ENCODE measurements around the gene NTSR1.

NTSR1 gene

GRCh38 chr20:62694106-62694505 lies 14.5 kb upstream of the NTSR1 start:
- no peaks in the 10 kb centered on the region for H3K4me1 ChIP-seq (ENCODE audit: control insufficient read depth, low read depth, low read length)
- no peak overlapping the region for H4K5ac ChIP-seq (ENCODE audit: low read length)
- no peaks in the 10 kb centered on the region for H3K27me3 ChIP-seq (ENCODE audit: insufficient read depth, low read length, poor library complexity)
- H3K18ac ChIP-seq (ENCODE audit: low read length): no peak overlapping the region
- H3K79me2 ChIP-seq (ENCODE audit: control insufficient read depth, insufficient read depth, low read length): no peaks in the 10 kb centered on the region
- no peak overlapping the region for H2BK5ac ChIP-seq (ENCODE audit: low read length)
- no peak overlapping the region for H3K23ac ChIP-seq (ENCODE audit: low read length)
- no peak for DNase-seq
- H4K8ac ChIP-seq (ENCODE audit: low read depth, low read length): no peak overlapping the region
- no peak overlapping the region for H2AK5ac ChIP-seq (ENCODE audit: low read length)
- H3K36me3 ChIP-seq (ENCODE audit: control insufficient read depth, insufficient read depth, low read length): no peaks in the 10 kb centered on the region
- WGBS (ENCODE audit: extremely low coverage, insufficient coverage, low lambda C conversion rate): no CpG with 5 or more reads among the region's 10 CpGs
- no peak overlapping the region for H2BK15ac ChIP-seq (replicated peaks; ENCODE audit: low read depth)
- no peak overlapping the region for H3K4ac ChIP-seq (ENCODE audit: low read depth, low read length)
- H3K4me2 ChIP-seq (ENCODE audit: low read length): no peak overlapping the region
- H3K27ac ChIP-seq (ENCODE audit: low read depth, low read length): no peak overlapping the region
- no peak overlapping the region for H3K4me3 ChIP-seq (ENCODE audit: low read length)
- no peaks in the 10 kb centered on the region for H3K79me1 ChIP-seq (ENCODE audit: low read length)
- H3K56ac ChIP-seq (ENCODE audit: low read length): no peak overlapping the region
- H3K9ac ChIP-seq (ENCODE audit: low read length): no peak overlapping the region
- H2BK120ac ChIP-seq (ENCODE audit: low read depth, low read length): no peak overlapping the region

- no peak overlapping the region for H3K56ac ChIP-seq (ENCODE audit: low read length)
- no peak overlapping the region for H3K9ac ChIP-seq (ENCODE audit: low read length)
- H4K5ac ChIP-seq (ENCODE audit: low read length): no peak overlapping the region
- H2BK5ac ChIP-seq (ENCODE audit: low read length): no peak overlapping the region
- H2BK120ac ChIP-seq (ENCODE audit: low read depth, low read length): no peak overlapping the region
- H2BK15ac ChIP-seq (replicated peaks; ENCODE audit: low read depth): no peak overlapping the region
- no peak overlapping the region for H3K4ac ChIP-seq (ENCODE audit: low read depth, low read length)
- no peaks in the 10 kb centered on the region for H3K27me3 ChIP-seq (ENCODE audit: insufficient read depth, low read length, poor library complexity)
- no peak overlapping the region for H4K8ac ChIP-seq (ENCODE audit: low read depth, low read length)
- H3K4me3 ChIP-seq (ENCODE audit: low read length): no peak overlapping the region
- no peaks in the 10 kb centered on the region for H3K79me2 ChIP-seq (ENCODE audit: control insufficient read depth, insufficient read depth, low read length)
- no peak overlapping the region for H3K4me2 ChIP-seq (ENCODE audit: low read length)
- no peaks in the 10 kb centered on the region for H3K79me1 ChIP-seq (ENCODE audit: low read length)
- no CpG with 5 or more reads among the region's 15 CpGs for WGBS (ENCODE audit: extremely low coverage, insufficient coverage, low lambda C conversion rate)
- no peaks in the 10 kb centered on the region for H3K4me1 ChIP-seq (ENCODE audit: control insufficient read depth, low read depth, low read length)
- no peak overlapping the region for H3K18ac ChIP-seq (ENCODE audit: low read length)
- H3K27ac ChIP-seq (ENCODE audit: low read depth, low read length): no peak overlapping the region
- H3K36me3 ChIP-seq (ENCODE audit: control insufficient read depth, insufficient read depth, low read length): no peaks in the 10 kb centered on the region
- H3K23ac ChIP-seq (ENCODE audit: low read length): no peak overlapping the region
- no peak for DNase-seq
- H2AK5ac ChIP-seq (ENCODE audit: low read length): no peak overlapping the region
Measured at GRCh38 chr20:62694868-62695267, 13.8 kb upstream of the NTSR1 start.

DNA sequence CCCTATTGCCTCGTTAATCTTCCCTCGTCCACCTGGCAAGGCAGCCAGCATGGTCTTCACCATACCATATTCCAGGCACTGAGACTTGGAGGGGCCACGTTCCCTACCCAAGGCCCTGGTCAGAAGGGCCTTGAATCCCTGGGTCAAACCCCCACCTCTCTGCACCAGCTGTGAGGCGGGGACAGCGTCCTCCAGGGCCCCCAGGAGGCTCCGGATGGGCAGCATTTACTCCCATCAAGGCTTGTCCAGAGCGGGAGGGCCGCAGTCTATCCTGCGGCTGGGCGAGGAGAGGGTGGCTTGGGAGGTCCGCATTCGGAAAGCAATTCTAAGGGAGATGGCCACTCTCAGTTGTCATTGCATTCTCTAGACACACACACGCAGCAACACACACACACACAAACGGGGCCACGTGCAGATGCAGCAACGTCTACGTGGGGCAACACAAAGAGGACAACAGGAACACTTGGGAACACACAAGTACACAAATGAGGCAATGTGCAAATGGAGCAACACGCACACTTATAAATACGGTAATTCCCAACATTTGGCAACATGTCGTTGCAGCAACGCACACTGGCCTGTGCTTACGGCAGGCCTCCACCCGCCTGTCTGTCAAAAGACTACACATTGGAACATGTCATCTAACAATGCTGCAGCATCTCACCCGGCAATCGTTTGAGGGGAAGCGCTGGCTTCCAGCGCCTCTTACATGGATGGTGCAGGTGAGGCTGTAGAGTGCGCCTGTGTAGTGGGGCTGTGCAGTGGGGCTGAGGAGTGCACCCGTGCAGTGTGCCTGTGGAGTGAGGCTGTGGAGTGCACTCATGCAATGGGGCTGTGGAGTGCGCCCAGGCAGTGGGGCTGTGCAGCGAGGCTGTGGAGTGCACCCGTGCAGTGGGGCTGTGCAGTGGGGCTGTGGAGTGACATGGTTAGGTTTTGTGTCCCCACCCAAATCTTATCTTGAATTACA lies 12.9 kb upstream of the NTSR1 start:
- no peak for DNase-seq
- H3K4me2 ChIP-seq (ENCODE audit: low read length): no peak overlapping the region
- H3K79me1 ChIP-seq (ENCODE audit: low read length): no peaks in the 10 kb centered on the region
- H3K79me2 ChIP-seq (ENCODE audit: control insufficient read depth, insufficient read depth, low read length): no peaks in the 10 kb centered on the region
- H3K9ac ChIP-seq (ENCODE audit: low read length): no peak overlapping the region
- no CpG with 5 or more reads among the region's 32 CpGs for WGBS (ENCODE audit: extremely low coverage, insufficient coverage, low lambda C conversion rate)
- no peak overlapping the region for H2BK15ac ChIP-seq (replicated peaks; ENCODE audit: low read depth)
- no peak overlapping the region for H2AK5ac ChIP-seq (ENCODE audit: low read length)
- H3K27me3 ChIP-seq (ENCODE audit: insufficient read depth, low read length, poor library complexity): no peaks in the 10 kb centered on the region
- no peaks in the 10 kb centered on the region for H3K36me3 ChIP-seq (ENCODE audit: control insufficient read depth, insufficient read depth, low read length)
- H3K56ac ChIP-seq (ENCODE audit: low read length): no peak overlapping the region
- no peak overlapping the region for H4K8ac ChIP-seq (ENCODE audit: low read depth, low read length)
- H4K5ac ChIP-seq (ENCODE audit: low read length): no peak overlapping the region
- no peak overlapping the region for H2BK5ac ChIP-seq (ENCODE audit: low read length)
- H3K18ac ChIP-seq (ENCODE audit: low read length): no peak overlapping the region
- no peak overlapping the region for H3K4me3 ChIP-seq (ENCODE audit: low read length)
- H3K27ac ChIP-seq (ENCODE audit: low read depth, low read length): no peak overlapping the region
- H3K23ac ChIP-seq (ENCODE audit: low read length): no peak overlapping the region
- H3K4ac ChIP-seq (ENCODE audit: low read depth, low read length): no peak overlapping the region
- H3K4me1 ChIP-seq (ENCODE audit: control insufficient read depth, low read depth, low read length): no peaks in the 10 kb centered on the region
- H2BK120ac ChIP-seq (ENCODE audit: low read depth, low read length): no peak overlapping the region

DNA sequence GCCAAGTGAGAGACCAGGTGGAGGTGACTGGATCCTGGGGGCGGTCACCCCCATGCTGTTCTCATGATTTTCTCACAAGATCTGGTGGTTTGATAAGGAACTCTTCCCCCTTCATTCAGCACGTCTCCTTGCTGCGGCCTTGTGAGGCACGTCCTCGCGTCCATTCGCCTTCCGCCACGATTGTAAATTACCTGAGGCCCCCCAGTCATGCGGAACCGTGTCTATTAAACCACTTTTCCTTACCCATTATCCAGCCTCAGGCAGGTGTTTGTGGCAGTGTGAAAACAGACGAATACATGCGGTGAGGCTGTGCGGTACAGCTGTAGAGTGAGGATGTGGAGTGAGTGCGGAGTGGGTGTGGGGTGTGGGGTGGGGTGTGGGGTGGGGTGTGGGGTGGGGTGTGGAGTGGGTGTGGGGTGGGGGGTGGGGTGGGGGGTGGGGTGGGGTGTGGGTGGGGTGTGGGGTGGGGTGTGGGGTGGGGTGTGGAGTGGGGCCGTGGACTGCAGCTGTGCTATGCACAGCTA lies 12.1 kb upstream of the NTSR1 start:
- Histone ChIP-seq H3K9ac (ENCODE audit: low read length) (no peak overlapping the region), H3K36me3 (ENCODE audit: control insufficient read depth, insufficient read depth, low read length) (no peaks in the 10 kb centered on the region), H3K4me3 (ENCODE audit: low read length) (no peak overlapping the region), H3K79me2 (ENCODE audit: control insufficient read depth, insufficient read depth, low read length) (no peaks in the 10 kb centered on the region), H3K79me1 (ENCODE audit: low read length) (no peaks in the 10 kb centered on the region), H3K23ac (ENCODE audit: low read length) (no peak overlapping the region), H4K5ac (ENCODE audit: low read length) (no peak overlapping the region), H3K56ac (ENCODE audit: low read length) (no peak overlapping the region), H3K4me1 (ENCODE audit: control insufficient read depth, low read depth, low read length) (no peaks in the 10 kb centered on the region), H3K4ac (ENCODE audit: low read depth, low read length) (no peak overlapping the region), H2BK5ac (ENCODE audit: low read length) (no peak overlapping the region), H3K27ac (ENCODE audit: low read depth, low read length) (no peak overlapping the region), H2BK15ac (replicated peaks; ENCODE audit: low read depth) (no peak overlapping the region), H2BK120ac (ENCODE audit: low read depth, low read length) (no peak overlapping the region), H3K27me3 (ENCODE audit: insufficient read depth, low read length, poor library complexity) (no peaks in the 10 kb centered on the region), H4K8ac (ENCODE audit: low read depth, low read length) (no peak overlapping the region), H3K18ac (ENCODE audit: low read length) (no peak overlapping the region), H2AK5ac (ENCODE audit: low read length) (no peak overlapping the region), H3K4me2 (ENCODE audit: low read length) (no peak overlapping the region)
- no peak for DNase-seq
- no CpG with 5 or more reads among the region's 16 CpGs for WGBS (ENCODE audit: extremely low coverage, insufficient coverage, low lambda C conversion rate)

- no peaks in the 10 kb centered on the region for H3K4me1 ChIP-seq (ENCODE audit: control insufficient read depth, low read depth, low read length)
- no peak for DNase-seq
- H4K5ac ChIP-seq (ENCODE audit: low read length): no peak overlapping the region
- no peaks in the 10 kb centered on the region for H3K27me3 ChIP-seq (ENCODE audit: insufficient read depth, low read length, poor library complexity)
- no CpG with 5 or more reads among the region's 10 CpGs for WGBS (ENCODE audit: extremely low coverage, insufficient coverage, low lambda C conversion rate)
- no peak overlapping the region for H2BK15ac ChIP-seq (replicated peaks; ENCODE audit: low read depth)
- no peaks in the 10 kb centered on the region for H3K79me1 ChIP-seq (ENCODE audit: low read length)
- H3K4ac ChIP-seq (ENCODE audit: low read depth, low read length): no peak overlapping the region
- no peak overlapping the region for H3K27ac ChIP-seq (ENCODE audit: low read depth, low read length)
- no peak overlapping the region for H3K18ac ChIP-seq (ENCODE audit: low read length)
- H2BK5ac ChIP-seq (ENCODE audit: low read length): no peak overlapping the region
- H3K23ac ChIP-seq (ENCODE audit: low read length): no peak overlapping the region
- H3K9ac ChIP-seq (ENCODE audit: low read length): no peak overlapping the region
- no peaks in the 10 kb centered on the region for H3K36me3 ChIP-seq (ENCODE audit: control insufficient read depth, insufficient read depth, low read length)
- no peak overlapping the region for H3K4me3 ChIP-seq (ENCODE audit: low read length)
- no peak overlapping the region for H4K8ac ChIP-seq (ENCODE audit: low read depth, low read length)
- H3K4me2 ChIP-seq (ENCODE audit: low read length): no peak overlapping the region
- H3K79me2 ChIP-seq (ENCODE audit: control insufficient read depth, insufficient read depth, low read length): no peaks in the 10 kb centered on the region
- H3K56ac ChIP-seq (ENCODE audit: low read length): no peak overlapping the region
- H2BK120ac ChIP-seq (ENCODE audit: low read depth, low read length): no peak overlapping the region
- H2AK5ac ChIP-seq (ENCODE audit: low read length): no peak overlapping the region
Measured at GRCh38 chr20:62696989-62697388, 11.6 kb upstream of the NTSR1 start.
